HG03135 (cell line): ENCODE data around the gene PTPRD.
"Not testable (repeated sequence)": the region's sequence is repeated elsewhere in the genome, so short reads cannot be mapped to it uniquely, and the experiment has no call there.

ENCODE experiments used
- ATAC-seq: cut with Tn5 transposase; IDR thresholded peaks from one replicate; pipeline ENCODE4 v1.9.1; 2021; ENCODE audit warnings: mild to moderate bottlenecking, moderate library complexity; ENCODE audit not compliant: unreplicated experiment

The PTPRD gene

DNA sequence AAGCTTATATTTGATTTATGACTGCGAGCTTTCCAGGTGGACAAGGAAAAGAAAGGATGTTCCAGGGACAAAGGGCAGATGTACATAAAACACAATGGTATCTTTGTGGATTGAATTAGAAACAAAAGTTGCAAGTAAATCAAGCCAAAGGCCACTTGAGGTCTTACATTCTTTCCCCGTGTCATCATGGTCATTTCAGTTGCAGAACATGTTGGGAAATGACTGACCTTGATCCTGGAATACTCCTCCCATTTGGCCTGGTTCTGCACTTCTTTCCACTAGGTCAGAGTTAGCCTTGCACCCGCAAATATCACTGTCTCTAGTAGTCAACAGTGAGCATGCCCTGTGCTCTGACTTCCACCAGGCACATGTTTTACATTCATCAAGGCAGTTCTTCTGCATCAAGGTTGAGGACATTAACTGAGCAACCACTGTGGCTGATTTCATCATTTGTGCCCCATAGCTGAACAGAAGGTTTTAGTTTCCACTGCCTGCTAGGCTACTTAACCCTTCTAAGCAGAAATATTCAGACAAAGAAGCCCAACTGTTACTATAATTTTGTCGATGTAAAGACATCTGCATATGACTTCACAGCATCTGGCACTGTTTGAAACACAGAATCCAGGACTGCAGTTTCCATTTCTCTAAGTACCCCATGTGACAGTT, 1651.5 kb downstream of the PTPRD start:
- ATAC-seq: no peak

GRCh38 chr9:8960254-8960653, 1652.5 kb downstream of the PTPRD start:
- ATAC-seq: no peak

GRCh38 chr9:8958358-8958757, 1654.4 kb downstream of the PTPRD start:
- no peak for ATAC-seq

DNA sequence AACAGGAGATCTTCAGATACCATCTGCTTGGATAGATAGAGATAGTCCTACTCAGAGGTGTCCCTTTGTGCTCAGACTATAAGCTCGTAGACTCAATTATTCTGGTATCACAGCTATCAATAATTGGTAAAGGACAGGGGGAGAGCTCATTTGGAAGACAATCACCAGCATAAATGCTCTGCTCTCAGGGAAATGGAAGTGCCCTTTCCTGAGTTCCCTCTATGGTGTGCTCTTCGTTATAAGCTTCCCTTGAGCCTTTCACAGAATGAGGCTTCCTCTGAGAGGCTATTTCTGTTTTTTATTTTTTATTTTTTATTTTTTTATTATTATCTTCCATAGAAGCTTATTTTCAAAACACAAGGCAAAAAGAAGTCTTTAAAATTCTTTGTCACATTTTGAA, 1657.5 kb downstream of the PTPRD start:
- ATAC-seq: no peak

DNA sequence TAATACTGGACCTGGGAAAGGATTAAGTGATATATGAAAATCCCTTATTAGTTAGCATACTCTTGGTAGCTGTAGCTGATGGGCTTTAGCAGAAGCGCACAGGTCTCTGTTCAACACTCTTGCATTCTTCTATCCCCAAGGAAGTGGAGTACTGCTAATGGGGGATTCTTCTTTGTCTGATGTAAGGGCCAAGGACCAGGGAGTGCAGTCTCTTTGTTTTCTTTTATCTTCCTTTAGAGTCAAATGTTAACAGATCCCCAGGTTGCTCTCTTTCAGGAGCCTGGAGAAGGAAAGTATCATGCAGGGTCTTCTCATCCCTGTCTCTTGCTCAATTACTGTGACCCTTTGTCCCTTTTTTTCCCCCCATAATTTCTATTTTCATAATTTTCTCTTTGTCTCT, 1666.3 kb downstream of the PTPRD start:
- no peak for ATAC-seq

GRCh38 chr9:8943392-8943791, 1669.4 kb downstream of the PTPRD start:
- no peak for ATAC-seq

GRCh38 chr9:8940650-8941049, 1672.2 kb downstream of the PTPRD start:
- ATAC-seq: no peak

- ATAC-seq: no peak
Measured at GRCh38 chr9:8926461-8926860, 1686.3 kb downstream of the PTPRD start.

- ATAC-seq: no peak
Measured at GRCh38 chr9:8924562-8924961, 1688.2 kb downstream of the PTPRD start.

GRCh38 chr9:8920478-8921183, 1692.2 kb downstream of the PTPRD start:
- ATAC-seq: not testable (repeated sequence)

DNA sequence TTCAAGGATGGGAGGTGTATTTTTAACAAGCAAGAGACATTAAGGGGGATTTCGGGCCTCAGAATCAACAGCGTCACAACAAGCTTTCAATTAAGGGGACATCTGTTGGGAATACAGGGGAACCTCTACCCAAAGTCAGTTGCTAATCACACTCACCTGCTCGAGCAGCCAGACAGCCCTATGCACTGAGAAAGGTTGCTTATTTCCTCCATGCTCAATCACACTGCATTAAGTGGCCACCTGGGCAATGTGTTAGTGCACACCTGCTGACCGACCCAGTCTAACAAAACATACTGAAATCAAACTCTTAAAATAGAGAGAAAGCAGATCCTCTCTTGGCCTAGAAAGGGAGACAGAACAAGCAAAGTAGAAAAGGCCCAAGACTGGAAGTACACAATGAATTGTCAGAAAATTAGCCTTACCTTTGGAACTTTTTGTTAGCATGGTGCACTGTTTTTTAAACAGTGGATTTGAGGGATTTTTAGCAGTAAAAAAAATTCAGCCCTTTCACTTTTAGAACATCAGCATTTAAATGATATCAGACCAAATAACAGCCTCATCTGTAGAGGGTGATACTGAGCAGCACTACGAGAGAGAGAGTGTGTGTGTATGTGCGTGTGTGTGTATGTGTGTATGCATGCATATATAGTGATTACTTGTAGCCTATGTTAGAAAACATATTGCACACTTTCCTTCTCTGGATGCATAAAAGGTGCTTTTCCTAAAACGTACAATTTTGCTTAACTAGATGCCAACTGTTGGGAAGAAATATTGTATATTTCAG, 1694.7 kb downstream of the PTPRD start:
- no peak for ATAC-seq

- ATAC-seq: no peak
Measured at GRCh38 chr9:8916771-8917170, 1696.0 kb downstream of the PTPRD start.

- ATAC-seq: no peak
Measured at GRCh38 chr9:8907868-8908267, 1704.9 kb downstream of the PTPRD start.

GRCh38 chr9:8905731-8906130, 1707.1 kb downstream of the PTPRD start:
- ATAC-seq: no peak

DNA sequence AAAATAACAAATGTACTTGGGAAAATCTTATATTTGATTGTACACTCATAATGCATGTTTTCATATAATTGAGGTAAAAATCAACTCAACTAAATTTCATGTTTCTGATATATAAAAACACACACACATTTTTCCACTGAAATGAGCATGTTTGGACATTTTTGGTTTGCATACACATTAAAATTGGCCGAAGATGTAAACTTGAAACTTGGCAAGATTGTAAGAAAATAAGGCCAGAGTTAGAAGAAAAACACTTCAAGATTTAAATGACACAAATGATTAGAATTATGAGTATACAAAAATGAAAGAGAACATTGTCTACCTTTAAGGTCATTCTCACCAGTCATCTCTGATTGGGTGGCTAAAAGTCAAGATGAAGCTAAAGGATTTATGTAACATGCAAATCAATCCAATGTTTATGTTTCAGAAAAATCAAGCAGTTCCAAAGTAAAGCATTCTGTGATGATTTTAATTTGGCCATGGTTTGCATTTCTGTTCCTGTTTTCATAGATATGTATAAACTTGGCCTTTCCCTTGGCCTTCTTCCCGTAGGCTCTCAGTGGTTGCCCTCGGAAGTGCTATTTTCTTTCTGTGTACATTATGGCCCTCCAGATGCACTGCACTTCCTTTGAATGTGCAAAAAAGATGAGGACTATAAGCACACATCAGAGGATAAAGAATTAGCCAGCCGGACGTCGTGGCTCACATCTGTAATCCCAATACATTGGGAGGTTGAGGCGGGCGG, 1707.9 kb downstream of the PTPRD start:
- ATAC-seq: no peak

GRCh38 chr9:8903077-8903476, 1709.7 kb downstream of the PTPRD start:
- no peak for ATAC-seq

GRCh38 chr9:8901146-8901545, 1711.7 kb downstream of the PTPRD start:
- no peak for ATAC-seq

DNA sequence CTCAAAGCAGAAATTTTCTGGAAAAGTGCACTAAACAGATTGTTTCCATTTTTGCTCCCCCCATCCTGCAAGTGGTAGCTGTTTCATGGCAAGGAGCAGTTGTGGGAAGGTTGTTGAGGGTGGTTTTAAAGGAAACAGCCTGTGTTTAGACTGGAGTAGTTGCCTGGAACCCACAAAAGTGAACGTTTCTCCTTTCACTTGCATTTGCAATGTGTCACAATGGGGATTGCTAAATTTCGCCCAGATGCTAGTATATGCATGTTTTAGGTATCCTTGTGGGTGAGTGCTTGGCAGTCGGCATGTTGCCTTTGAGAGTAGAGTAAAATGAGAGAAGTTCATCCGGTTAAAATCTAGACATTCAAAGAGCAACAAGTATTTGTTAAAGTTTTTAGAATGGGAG, 1713.3 kb downstream of the PTPRD start:
- ATAC-seq: no peak

GRCh38 chr9:8895861-8896224, 1717.0 kb downstream of the PTPRD start:
- ATAC-seq: no peak

DNA sequence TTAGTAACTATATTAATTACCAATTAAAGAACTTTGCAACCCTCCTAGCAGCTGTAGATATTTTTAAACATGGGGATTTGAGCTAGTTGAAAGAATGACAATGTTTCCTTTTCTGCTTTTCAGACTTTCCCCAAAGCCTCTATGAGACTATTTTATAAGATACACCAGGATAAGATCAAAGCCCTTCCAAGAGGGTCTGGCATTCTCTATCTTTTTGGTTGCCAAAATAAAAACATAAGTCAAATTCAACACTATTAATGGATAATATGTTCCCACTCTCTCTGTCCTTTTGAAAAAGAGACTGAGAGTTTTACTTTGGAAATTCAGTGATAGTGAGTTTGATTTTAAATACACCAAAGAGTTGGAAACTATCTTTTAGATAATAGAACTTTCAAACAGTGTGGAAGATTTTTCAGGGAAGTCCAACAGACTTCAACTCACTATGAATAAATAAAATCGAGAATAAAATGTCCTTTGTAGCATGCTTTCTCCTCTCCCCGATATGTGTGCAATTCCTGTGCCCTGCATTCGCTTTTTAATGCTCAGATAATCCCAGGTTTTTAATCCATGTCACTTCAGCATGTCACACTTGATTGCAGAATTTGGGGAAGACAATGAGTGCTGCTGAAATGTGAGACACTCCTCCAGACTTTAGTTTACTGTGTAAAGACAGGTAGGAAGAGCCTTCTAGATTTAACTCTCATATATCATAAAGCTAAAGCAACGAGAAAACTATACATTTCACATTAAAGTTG, 1717.5 kb downstream of the PTPRD start:
- no peak for ATAC-seq

DNA sequence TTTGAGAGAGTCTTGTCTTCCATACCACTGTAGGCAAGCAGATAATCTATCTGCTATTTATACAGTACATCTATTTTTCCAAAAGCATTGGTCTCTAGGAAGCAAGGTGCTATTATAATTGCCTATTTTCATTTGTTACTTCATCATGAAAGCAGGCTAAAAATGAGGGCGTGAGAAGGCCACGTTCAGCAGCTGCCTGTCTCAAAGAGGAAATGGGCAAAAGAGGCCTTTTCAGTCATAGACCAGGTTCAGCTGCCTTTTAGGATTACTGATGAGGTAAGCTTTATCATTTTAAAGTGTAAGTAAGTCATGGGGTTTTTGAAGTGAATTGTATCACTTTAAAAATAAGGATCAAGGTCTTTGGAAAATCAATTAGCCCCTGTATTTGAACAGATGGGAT, 1722.1 kb downstream of the PTPRD start:
- ATAC-seq: no peak
